Stimulated activated CD8-positive, alpha-beta memory T cell treated with anti-CD3 and anti-CD28 coated beads, Interleukin-4, amount 100 ng/mL, for 48 hours (primary cell): Measurements from ENCODE around the gene ZDHHC13.

ENCODE experiments used
- DNase-seq: peaks from one replicate; pipeline ENCODE4 v3.0.0-alpha.2; 2020

ZDHHC13 gene

GRCh38 chr11:19208959-19209546, 92.1 kb downstream of the ZDHHC13 start:
- DNase-seq: no peak

- DNase-seq: no peak
Observed at GRCh38 chr11:19209617-19210370, 92.8 kb downstream of the ZDHHC13 start.

- no peak for DNase-seq
Observed at GRCh38 chr11:19216021-19216420, 99.1 kb downstream of the ZDHHC13 start.

GRCh38 chr11:19216709-19217374, 99.9 kb downstream of the ZDHHC13 start:
- no peak for DNase-seq

GRCh38 chr11:19218216-19218615, 101.2 kb downstream of the ZDHHC13 start:
- DNase-seq: no peak

GRCh38 chr11:19218786-19219460, 102.0 kb downstream of the ZDHHC13 start:
- DNase-seq: no peak

- no peak for DNase-seq
Observed at GRCh38 chr11:19220903-19221724, 104.1 kb downstream of the ZDHHC13 start.

- no peak for DNase-seq
Observed at GRCh38 chr11:19225123-19225522, 108.2 kb downstream of the ZDHHC13 start.

GRCh38 chr11:19225581-19225980, 108.6 kb downstream of the ZDHHC13 start:
- no peak for DNase-seq
